Endothelial cell of umbilical vein (primary cell): ENCODE data around the gene GEMIN4.

ENCODE experiments used
- CTCF ChIP-seq, 2 donors: IDR thresholded peaks; 1 replicate in 1 of 2; 2 replicates in 1 of 2; pipeline ENCODE4 v1.5.1; 2011; ENCODE audit warnings: low read length in 2 of 2, mild to moderate bottlenecking in 2 of 2, moderate library complexity in 2 of 2, control low read depth in 1 of 2, inconsistent platforms in 1 of 2, low read depth in 1 of 2; ENCODE audit not compliant: insufficient read depth in 1 of 2; ENCODE audit errors: extremely low read depth in 1 of 2
- EZH2 ChIP-seq: IDR thresholded peaks from 2 replicates; pipeline ENCODE4 v1.6.1; 2012; ENCODE audit warnings: borderline replicate concordance, low read depth, mild to moderate bottlenecking, moderate library complexity, low read length, inconsistent platforms; ENCODE audit not compliant: severe bottlenecking
- GATA2 ChIP-seq: IDR thresholded peaks from 2 replicates; pipeline ENCODE4 v1.7.0; 2011; ENCODE audit warnings: low read depth, mild to moderate bottlenecking, moderate library complexity, mixed read lengths, low read length; ENCODE audit not compliant: insufficient read length, insufficient read depth
- JUN ChIP-seq: IDR thresholded peaks from 2 replicates; pipeline ENCODE4 v1.6.1; 2011; ENCODE audit warnings: borderline replicate concordance, low read depth; ENCODE audit not compliant: insufficient read length, insufficient read depth
- MAX ChIP-seq: IDR thresholded peaks from 2 replicates; pipeline ENCODE4 v1.6.1; 2011; ENCODE audit not compliant: insufficient read depth, insufficient read length
- MYC ChIP-seq: IDR thresholded peaks from one replicate; pipeline ENCODE4 v1.6.1; 2011; ENCODE audit warnings: mild to moderate bottlenecking, low read depth, low read length
- POLR2A ChIP-seq: IDR thresholded peaks from 2 replicates; pipeline ENCODE4 v1.6.1; 2012; ENCODE audit warnings: low read depth, mild to moderate bottlenecking, control low read depth, low read length
- POLR2AphosphoS5 ChIP-seq: IDR thresholded peaks from 2 replicates; pipeline ENCODE4 v1.6.1; 2012; ENCODE audit warnings: low read depth, mild to moderate bottlenecking, control low read depth, low read length, moderate library complexity; ENCODE audit not compliant: insufficient read depth

- TF ChIP-seq POLR2A (no peak), POLR2AphosphoS5 (no peak), CTCF (IDR thresholded peaks at IDR 0.05; ENCODE audit: extremely low read depth in 1 of 2, insufficient read depth in 1 of 2, low read depth in 1 of 2, low read length in 2 of 2) (no peak), MYC (no peak), JUN (no peak), EZH2 (no peak), GATA2 (no peak), MAX (no peak)
Observed at GRCh38 chr17:704111-704864, 47.8 kb downstream of the GEMIN4 start.
